ENCODE data around the gene FEM1B.

Gene FEM1B

GRCh38 chr15:68259883-68260282, 17.7 kb upstream of the FEM1B start:
- DNase-seq (ENCODE audit: low read depth in 2 of 2): no peak

- no peak for DNase-seq (ENCODE audit: low read depth in 2 of 2)
Observed at GRCh38 chr15:68261241-68261640, 16.3 kb upstream of the FEM1B start.

- DNase-seq (ENCODE audit: low read depth in 2 of 2): no peak
Observed at GRCh38 chr15:68261980-68262379, 15.6 kb upstream of the FEM1B start.

- no peak for DNase-seq (ENCODE audit: low read depth in 2 of 2)
Observed at GRCh38 chr15:68262514-68263356, 14.8 kb upstream of the FEM1B start.

- no peak for DNase-seq (ENCODE audit: low read depth in 2 of 2)
Observed at GRCh38 chr15:68264282-68264681, 13.3 kb upstream of the FEM1B start.

GRCh38 chr15:68265081-68265480, 12.5 kb upstream of the FEM1B start:
- DNase-seq (ENCODE audit: low read depth in 2 of 2): no peak

GRCh38 chr15:68265674-68266073, 11.9 kb upstream of the FEM1B start:
- no peak for DNase-seq (ENCODE audit: low read depth in 2 of 2)

- no peak for DNase-seq (ENCODE audit: low read depth in 2 of 2)
Observed at GRCh38 chr15:68268405-68268804, 9.1 kb upstream of the FEM1B start.

- no peak for DNase-seq (ENCODE audit: low read depth in 2 of 2)
Observed at GRCh38 chr15:68271854-68272471, 5.6 kb upstream of the FEM1B start.

GRCh38 chr15:68272721-68273271, 4.7 kb upstream of the FEM1B start:
- DNase-seq (ENCODE audit: low read depth in 2 of 2): no peak

GRCh38 chr15:68274201-68274848, 3.2 kb upstream of the FEM1B start:
- DNase-seq (ENCODE audit: low read depth in 2 of 2): no peak

GRCh38 chr15:68275165-68275746, 2.3 kb upstream of the FEM1B start:
- no peak for DNase-seq (ENCODE audit: low read depth in 2 of 2)

- no peak for DNase-seq (ENCODE audit: low read depth in 2 of 2)
Observed at GRCh38 chr15:68276668-68277067, 877 bp upstream of the FEM1B start.

GRCh38 chr15:68277131-68277602, 378 bp upstream of the FEM1B start:
- DNase-seq (ENCODE audit: low read depth in 2 of 2): no peak

GRCh38 chr15:68278345-68278594, 725 bp downstream of the FEM1B start:
- DNase-seq (ENCODE audit: low read depth in 2 of 2): peak in 1 of 2 donors; percentile 59

- DNase-seq (ENCODE audit: low read depth in 2 of 2): no peak
Observed at GRCh38 chr15:68278595-68279405, 1.3 kb downstream of the FEM1B start.

GRCh38 chr15:68279779-68280753, 2.5 kb downstream of the FEM1B start:
- DNase-seq (ENCODE audit: low read depth in 2 of 2): no peak

GRCh38 chr15:68281008-68281407, 3.5 kb downstream of the FEM1B start:
- DNase-seq (ENCODE audit: low read depth in 2 of 2): no peak

- no peak for DNase-seq (ENCODE audit: low read depth in 2 of 2)
Observed at GRCh38 chr15:68283401-68283800, 5.9 kb downstream of the FEM1B start.

GRCh38 chr15:68284616-68285258, 7.2 kb downstream of the FEM1B start:
- no peak for DNase-seq (ENCODE audit: low read depth in 2 of 2)

Measured in stimulated activated CD4-positive, alpha-beta T cell treated with anti-CD3 and anti-CD28 coated beads, Interleukin-4, amount 100 ng/mL, for 48 hours (primary cell).